Mesothelial cell of epicardium (in vitro differentiated cells): ENCODE results near the gene STARD13. TPM values are rescaled to one million over a fixed set of nuclear protein-coding genes. Genes with fewer than 3 reads are reported as not detected.

Source experiments
- DNase-seq, 2 experiments: peaks; one replicate each; pipeline ENCODE4 v3.0.0; 2021; ENCODE audit warnings: low spot score in 2 of 2; ENCODE audit not compliant: unreplicated experiment in 2 of 2
- H3K27ac Mint-ChIP-seq: 2 replicates; pipeline ENCODE4 v1.8.0; 2021; ENCODE audit warnings: mixed read lengths
- H3K27me3 Mint-ChIP-seq: 2 replicates; pipeline ENCODE4 v1.8.0; 2021; ENCODE audit warnings: low read depth, mixed read lengths
- H3K36me3 Mint-ChIP-seq: 2 replicates; pipeline ENCODE4 v1.8.0; 2021; ENCODE audit warnings: mixed read lengths
- H3K4me1 Mint-ChIP-seq: 2 replicates; pipeline ENCODE4 v1.8.0; 2021; ENCODE audit warnings: mixed read lengths
- H3K4me3 Mint-ChIP-seq: 2 replicates; pipeline ENCODE4 v1.8.0; 2021; ENCODE audit warnings: mild to moderate bottlenecking, moderate library complexity, mixed read lengths
- H3K9me3 Mint-ChIP-seq: 2 replicates; pipeline ENCODE4 v1.8.0; 2021; ENCODE audit warnings: mixed read lengths
- CTCF ChIP-seq: fragments of 200-600 bp; sonication (generic); IDR thresholded peaks from one replicate; pipeline ENCODE4 v1.5.0; 2021; ENCODE audit warnings: antibody characterized with exemption; ENCODE audit not compliant: unreplicated experiment
- total RNA-seq: library from RNA; stranded (reverse); gene quantifications from 3 replicates; pipeline ENCODE4 v1.2.1, GENCODE V29; 2021

The STARD13 gene
- total RNA-seq, 1 donor from 2014 or later: 23.0 TPM

- Mint-ChIP-seq H3K4me1 (peaks cover 18% of the 10 kb centered on the region), H3K27ac (no peak overlapping the region), H3K27me3 (no peaks in the 10 kb centered on the region), H3K9me3 (peaks cover 17% of the 10 kb centered on the region), H3K36me3 (peaks cover 27% of the 10 kb centered on the region), H3K4me3 (no peak overlapping the region)
- no peak for DNase-seq
- no peak for TF ChIP-seq CTCF
Measured at GRCh38 chr13:33146843-33147611, 138.5 kb downstream of the STARD13 start.

DNA sequence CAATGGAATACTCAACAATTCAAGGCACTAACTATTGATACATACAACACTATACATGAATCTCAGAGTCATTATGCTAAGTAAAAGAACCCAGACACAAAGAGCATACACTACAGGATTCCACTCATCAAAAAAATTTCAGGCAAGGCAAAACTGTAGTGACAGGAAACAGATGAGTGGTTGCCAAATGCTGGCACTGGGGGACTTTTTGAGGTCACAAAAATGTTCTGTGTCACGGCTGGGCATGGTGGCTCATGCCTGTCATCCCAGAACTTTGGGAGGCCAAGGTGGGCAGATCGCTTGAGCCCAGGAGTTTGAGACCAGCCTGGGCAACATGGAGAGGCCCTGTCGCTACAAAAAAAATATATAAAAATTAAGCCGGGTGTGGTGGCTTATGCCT lies 139.9 kb downstream of the STARD13 start:
- Mint-ChIP-seq H3K9me3 (peaks cover 17% of the 10 kb centered on the region), H3K4me3 (no peak overlapping the region), H3K27me3 (no peaks in the 10 kb centered on the region), H3K36me3 (peaks cover 27% of the 10 kb centered on the region), H3K4me1 (peaks cover 6% of the 10 kb centered on the region), H3K27ac (no peak overlapping the region)
- no peak for TF ChIP-seq CTCF
- DNase-seq: no peak

DNA sequence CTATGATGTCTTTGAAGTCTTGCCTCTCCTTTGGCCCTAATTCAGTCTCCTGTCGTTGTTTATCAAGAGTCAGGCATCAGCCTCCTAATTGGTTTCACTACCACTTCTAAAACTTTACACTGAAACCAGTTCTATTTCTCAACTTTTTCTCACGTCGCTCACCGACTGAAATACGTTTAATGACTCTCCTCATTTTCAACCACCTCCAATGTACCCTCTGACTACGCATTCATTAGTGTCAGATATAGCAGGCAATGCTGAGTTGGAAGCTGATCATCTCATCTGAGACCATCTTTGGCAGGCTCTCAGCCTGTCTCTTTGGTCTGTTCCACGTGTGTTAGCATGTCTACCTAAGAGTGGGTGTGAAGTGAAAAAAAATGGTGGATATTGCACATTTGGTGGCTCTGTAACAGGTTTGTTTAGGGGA lies 141.2 kb downstream of the STARD13 start:
- H3K4me1 Mint-ChIP-seq: peaks cover 2% of the 10 kb centered on the region
- H3K27me3 Mint-ChIP-seq: no peaks in the 10 kb centered on the region
- H3K36me3 Mint-ChIP-seq: peaks cover 27% of the 10 kb centered on the region
- peaks cover 17% of the 10 kb centered on the region for H3K9me3 Mint-ChIP-seq
- no peak for DNase-seq
- no peak for TF ChIP-seq CTCF
- no peak overlapping the region for H3K27ac Mint-ChIP-seq
- H3K4me3 Mint-ChIP-seq: no peak overlapping the region

DNA sequence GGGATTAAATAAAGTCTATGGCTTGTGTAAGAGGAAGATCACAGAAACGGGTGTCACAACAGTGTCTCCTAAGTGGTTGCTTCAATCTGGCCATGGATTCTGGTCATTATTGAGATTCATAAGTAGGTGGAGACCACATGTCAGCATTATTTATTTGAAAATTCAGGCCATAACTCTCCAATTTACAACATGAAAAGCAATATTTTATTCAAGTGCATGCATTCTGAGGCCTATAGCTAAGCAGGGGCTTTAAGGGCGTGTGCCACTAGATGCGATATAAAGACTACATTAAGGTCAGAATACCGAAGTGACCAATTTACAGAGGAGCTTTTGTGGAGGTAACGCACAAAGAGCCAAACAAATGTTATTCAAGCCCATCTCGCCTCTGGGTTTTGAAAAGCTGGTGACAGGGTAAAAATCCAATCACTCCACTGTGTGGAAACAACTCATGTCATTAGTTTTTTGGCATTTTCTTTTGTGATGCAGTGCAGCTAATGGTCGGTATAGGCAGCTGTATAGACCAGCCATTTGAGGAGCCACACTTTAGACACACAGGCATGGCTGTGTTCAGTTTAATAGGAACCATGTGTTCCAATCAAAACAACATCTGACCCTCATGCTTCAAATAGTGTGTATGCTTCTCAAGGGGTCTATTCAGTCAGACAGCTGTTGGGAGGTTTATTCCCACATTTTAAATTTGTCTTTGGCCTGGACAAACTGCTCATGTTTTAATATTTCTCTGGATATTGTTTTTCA lies 145.6 kb downstream of the STARD13 start:
- H3K36me3 Mint-ChIP-seq: peaks cover 31% of the 10 kb centered on the region
- H3K4me3 Mint-ChIP-seq: no peak overlapping the region
- H3K9me3 Mint-ChIP-seq: peaks cover 12% of the 10 kb centered on the region
- no peaks in the 10 kb centered on the region for H3K27me3 Mint-ChIP-seq
- peaks cover 1% of the 10 kb centered on the region for H3K4me1 Mint-ChIP-seq
- no peak for DNase-seq
- TF ChIP-seq CTCF: no peak
- H3K27ac Mint-ChIP-seq: no peak overlapping the region

DNA sequence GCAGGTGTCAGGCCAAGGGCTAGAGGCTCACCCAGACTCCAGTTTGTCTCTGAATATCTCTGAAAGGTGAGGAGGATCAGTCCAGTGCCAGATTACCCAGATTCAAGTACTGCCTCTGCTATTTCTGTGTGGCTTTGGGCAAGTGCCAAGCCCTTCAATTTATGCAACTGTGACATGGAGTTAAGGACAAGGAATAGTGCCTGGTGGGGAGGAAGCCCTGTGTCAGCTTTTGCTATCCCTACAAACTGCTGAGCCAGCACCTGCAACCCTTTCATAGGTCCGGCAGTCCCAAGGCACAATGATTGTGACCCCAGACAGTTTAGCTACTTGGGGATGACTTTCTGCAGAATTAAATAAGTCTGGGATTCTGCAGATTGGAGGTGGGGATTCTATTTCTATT lies 146.4 kb downstream of the STARD13 start:
- no peak overlapping the region for H3K27ac Mint-ChIP-seq
- no peaks in the 10 kb centered on the region for H3K27me3 Mint-ChIP-seq
- no peak for TF ChIP-seq CTCF
- peaks cover 8% of the 10 kb centered on the region for H3K9me3 Mint-ChIP-seq
- no peak overlapping the region for H3K4me3 Mint-ChIP-seq
- H3K36me3 Mint-ChIP-seq: peaks cover 26% of the 10 kb centered on the region
- DNase-seq: no peak
- H3K4me1 Mint-ChIP-seq: no peaks in the 10 kb centered on the region
